DMS114 treated with DMSO at 0.1 percent for 48 hours (cell line): ENCODE measurements around the gene SLC29A3.

Experiments used
- DNase-seq: peaks from one replicate; lab custom pipeline; 2025; ENCODE audit not compliant: unreplicated experiment; lab: John Stamatoyannopoulos, UW

SLC29A3 gene

DNA sequence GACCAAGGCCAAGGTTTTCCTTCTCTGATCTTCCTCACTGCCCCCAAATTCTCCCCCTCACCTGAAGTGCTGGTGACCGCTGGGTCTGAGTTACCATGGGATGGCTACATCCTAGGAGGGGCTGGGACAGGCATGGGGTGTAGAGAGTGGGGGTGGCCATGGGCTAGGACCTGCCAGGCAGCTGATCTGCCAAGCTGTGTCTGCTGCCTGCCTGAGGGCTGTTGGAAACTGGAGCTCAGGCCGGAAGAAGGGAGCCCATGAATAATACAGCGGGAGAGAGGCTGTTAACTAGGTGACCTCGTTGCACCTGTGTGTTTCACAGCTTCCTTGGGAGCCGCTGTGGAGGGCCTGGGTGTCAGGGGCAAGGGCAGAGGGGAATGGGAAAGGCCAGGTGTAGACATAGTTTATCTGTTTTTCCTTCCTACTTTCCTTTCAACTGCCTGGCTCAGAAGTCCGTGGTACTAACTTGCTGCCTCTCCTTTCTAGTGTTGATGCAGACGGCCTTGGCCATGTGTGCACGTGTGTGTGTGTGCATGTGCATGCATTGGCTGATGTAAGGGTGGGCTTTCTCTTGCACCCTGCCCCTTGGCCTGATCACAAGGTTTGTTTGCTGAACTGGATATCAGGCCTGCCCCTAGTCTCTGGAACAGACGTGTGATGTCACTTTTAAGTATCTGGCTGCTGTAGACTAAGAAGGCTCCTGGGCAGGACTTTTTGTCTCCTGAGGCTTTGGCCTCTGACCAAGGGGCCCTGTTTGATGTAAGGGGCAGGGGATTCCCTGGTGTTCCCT, 89.6 kb downstream of the SLC29A3 start:
- no peak for DNase-seq

DNA sequence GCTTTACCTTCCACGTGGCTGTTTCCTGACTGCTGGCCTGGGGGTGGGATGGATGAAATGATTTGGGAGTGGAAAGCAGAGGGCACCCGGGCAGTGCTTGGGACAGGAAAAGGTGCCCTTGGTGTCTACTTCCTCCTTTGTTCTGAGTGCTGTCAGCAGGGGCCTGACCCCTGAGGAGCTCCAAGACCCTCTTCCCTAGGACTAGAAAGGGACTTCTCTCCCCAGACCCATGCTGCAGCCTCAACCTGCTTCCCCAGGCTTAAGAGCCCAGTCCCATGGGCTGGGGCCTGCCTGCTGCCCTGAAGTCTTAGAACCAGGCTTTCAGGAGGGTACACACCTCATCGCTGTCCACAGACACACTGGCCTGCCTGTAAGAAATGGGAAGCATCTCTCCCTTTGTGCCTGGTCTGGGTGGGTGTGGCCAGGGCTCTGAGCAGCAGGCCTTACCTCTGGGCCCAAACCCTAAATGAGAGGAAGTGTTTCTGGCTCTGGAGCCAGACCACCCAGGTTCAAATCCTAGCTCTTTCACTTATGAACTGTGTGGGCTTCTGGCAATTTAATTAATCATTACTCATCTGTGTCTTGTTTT, 90.6 kb downstream of the SLC29A3 start:
- DNase-seq = no peak
